ENCODE measurements around the gene NR4A1. TPM values are rescaled to one million over a fixed set of nuclear protein-coding genes. Genes with fewer than 3 reads are reported as not detected.

NR4A1 gene
- total and polyA plus RNA-seq, 7 donors: 31.2 to 276 (median 65.9) TPM

DNA sequence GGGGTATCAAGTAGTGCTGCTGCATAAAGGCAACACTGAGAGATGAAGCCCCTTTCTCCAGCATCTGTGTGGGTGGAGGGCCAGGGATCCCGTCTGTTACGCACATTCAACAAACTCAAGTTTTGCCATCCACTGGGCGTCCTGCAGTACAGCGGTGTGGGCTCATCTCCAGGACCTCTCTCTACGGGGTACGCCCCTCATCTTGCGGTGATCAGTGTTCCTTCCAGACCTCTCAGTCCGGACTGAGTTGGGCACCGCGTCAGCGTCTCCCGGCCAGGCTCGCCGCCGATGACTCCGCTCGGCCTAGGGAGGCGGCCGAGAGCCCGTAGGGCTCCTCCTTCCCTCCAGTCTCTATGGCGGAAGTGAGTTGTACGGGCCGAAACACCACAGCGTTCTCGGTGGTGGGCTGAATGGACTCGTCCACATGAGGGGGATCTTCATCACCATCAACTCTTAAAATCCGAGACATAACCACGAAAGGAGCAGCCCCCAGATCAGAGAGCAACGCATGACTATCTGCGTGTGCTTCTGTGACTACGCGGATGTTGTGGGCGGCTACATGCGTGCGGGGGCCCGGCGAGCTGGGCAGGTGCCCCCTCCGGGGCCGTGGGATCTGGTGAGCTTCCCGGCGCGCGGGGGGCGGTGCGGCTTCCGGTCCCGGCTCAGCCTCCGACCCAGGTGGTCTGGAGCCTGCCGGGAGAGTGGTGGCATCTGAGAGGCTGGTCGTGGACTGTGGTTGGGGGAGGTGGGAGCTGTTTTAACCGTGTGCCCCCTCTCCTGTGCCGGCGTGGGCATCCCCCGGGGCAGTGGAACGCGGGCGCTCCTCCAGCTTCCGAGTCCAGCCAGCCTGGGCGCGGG lies 18.3 kb downstream of the NR4A1 start, which contains the start of gene ATG101:
ATG101 (plus strand) TSS at position 652 of the 858 bp plus-strand sequence. CDS start 3,673 bp downstream, outside the sequence.
- no peaks in the 10 kb centered on the region for H3K9me3 ChIP-seq
- intact Hi-C loops (cut with DNase I): loop anchor here (1.0 to 2.0 kb wide), 2 partner anchors 37 to 44 kb away; no protein-coding TSS in a partner anchor
- H3K27ac ChIP-seq: peak within 1 kb of the TSS; percentile 87 to 92 (median 89)
- no peaks in the 10 kb centered on the region for H3K27me3 ChIP-seq
- TF ChIP-seq POLR2AphosphoS5 (IDR thresholded peaks at IDR 0.05): peak; percentile 72 to 93 (median 90)
- TF ChIP-seq EP300 (IDR thresholded peaks at IDR 0.05): peak in 1 of 4 donors; percentile 46
- TF ChIP-seq POLR2A (IDR thresholded peaks at IDR 0.05): peak; percentile 71 to 77
- TF ChIP-seq, protein P1, sequence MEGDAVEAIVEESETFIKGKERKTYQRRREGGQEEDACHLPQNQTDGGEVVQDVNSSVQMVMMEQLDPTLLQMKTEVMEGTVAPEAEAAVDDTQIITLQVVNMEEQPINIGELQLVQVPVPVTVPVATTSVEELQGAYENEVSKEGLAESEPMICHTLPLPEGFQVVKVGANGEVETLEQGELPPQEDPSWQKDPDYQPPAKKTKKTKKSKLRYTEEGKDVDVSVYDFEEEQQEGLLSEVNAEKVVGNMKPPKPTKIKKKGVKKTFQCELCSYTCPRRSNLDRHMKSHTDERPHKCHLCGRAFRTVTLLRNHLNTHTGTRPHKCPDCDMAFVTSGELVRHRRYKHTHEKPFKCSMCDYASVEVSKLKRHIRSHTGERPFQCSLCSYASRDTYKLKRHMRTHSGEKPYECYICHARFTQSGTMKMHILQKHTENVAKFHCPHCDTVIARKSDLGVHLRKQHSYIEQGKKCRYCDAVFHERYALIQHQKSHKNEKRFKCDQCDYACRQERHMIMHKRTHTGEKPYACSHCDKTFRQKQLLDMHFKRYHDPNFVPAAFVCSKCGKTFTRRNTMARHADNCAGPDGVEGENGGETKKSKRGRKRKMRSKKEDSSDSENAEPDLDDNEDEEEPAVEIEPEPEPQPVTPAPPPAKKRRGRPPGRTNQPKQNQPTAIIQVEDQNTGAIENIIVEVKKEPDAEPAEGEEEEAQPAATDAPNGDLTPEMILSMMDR (IDR thresholded peaks at IDR 0.05): peak; percentile 31 to 55 (median 42)
- H3K4me3 ChIP-seq: peak within 1 kb of the TSS; percentile 80 to 97 (median 88)
- H3K4me1 ChIP-seq: peaks cover 0 to 35% (median 18%) of the 10 kb centered on the region in 4 donors
- WGBS, 2 donors: 1% methylated on average over 60 of the region's 60 CpGs
- DNase-seq: peak; percentile 96
- H3K36me3 ChIP-seq: peaks cover 0 to 17% (median 12%) of the 10 kb centered on the region in 4 donors

DNA sequence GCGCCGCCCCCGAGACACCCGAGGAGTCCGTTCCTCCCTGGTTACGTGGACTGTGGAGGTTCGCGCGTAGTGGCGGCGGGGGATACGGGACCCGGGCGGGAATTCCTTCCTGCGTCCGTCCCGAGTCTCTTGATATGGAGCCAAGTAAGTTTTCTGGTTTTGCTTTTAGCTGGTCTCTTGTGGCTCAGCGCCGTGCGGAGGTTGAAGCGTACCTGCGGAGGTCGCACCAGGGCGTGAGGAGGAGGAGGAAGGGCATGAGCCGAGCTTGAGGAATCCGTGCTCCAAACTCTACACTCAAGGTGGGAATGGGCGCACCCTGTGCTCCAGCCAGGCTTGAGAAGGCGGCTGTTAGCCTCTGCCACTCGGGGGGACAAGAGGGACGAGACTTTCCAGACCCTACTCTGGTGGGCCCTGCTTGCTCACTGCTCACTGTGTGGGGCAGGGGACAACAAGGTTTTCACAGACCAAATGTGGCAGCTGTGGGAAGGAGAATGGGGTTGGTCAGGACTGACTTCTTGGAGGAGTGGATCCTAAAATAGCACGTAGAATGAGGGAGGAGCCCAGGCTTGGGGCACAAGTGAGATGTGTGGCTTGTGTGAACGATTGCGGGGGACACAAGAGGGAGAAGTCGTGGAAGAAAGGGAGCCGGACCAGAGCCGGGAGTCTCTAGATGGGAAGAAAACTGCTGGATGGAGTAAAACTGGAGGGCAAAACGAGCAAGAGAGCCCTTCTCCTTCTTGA lies 19.1 kb downstream of the NR4A1 start:
- 2 to 6% methylated on average over 37 of the region's 37 CpGs for whole genome bisulfite sequencing, 2 donors

DNA sequence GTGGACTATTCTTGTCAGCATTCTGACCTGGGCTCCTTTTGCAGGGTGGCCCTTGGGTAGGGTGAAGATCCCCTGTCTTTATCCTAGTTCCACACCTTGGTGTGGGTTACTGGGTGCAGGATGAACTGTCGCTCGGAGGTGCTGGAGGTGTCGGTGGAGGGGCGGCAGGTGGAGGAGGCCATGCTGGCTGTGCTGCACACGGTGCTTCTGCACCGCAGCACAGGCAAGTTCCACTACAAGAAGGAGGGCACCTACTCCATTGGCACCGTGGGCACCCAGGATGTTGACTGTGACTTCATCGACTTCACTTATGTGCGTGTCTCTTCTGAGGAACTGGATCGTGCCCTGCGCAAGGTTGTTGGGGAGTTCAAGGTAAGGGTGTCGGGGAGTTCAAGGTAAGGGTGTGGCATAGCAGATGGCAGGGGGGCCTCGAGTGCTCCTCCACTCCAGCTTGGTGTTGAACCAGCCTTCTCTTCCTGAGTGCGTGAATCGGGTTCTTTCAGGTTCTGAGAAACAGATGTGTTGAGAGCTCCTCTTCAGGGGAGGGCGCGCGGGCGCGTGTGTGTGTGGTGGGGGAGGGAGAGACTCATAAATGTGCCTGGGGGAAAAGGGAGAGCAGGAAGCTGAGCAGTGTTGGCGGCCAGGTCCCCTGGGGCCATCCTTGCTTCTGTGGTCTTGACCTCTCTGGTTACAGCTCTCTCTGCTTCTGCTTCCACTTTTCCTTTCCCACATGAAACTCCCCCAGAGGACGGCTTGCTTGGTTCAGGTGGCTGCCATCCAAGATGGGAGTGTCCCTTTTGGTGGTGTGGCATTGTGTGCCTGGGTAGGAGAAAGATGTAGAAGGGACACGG lies 22.5 kb downstream of the NR4A1 start:
- no peak overlapping the region for H3K27ac ChIP-seq
- H3K9me3 ChIP-seq: no peaks in the 10 kb centered on the region
- H3K36me3 ChIP-seq: peaks cover 0 to 55% (median 29%) of the 10 kb centered on the region in 4 donors
- WGBS, 2 donors: 65 to 77% methylated on average over 23 of the region's 23 CpGs
- intact Hi-C loops (cut with DNase I): no loop called here
- no peaks in the 10 kb centered on the region for H3K27me3 ChIP-seq
- no peak overlapping the region for H3K4me3 ChIP-seq
- TF ChIP-seq EP300 (IDR thresholded peaks at IDR 0.05) (no peak), POLR2AphosphoS5 (IDR thresholded peaks at IDR 0.05) (no peak), POLR2A (IDR thresholded peaks at IDR 0.05) (no peak)
- TF ChIP-seq, protein P1 (IDR thresholded peaks at IDR 0.05): no peak
- DNase-seq: no peak
- peaks cover 0 to 34% (median 18%) of the 10 kb centered on the region in 4 donors for H3K4me1 ChIP-seq

More for the DNA sequence above, 19.1 kb downstream of the NR4A1 start:
- peaks cover 0 to 34% (median 18%) of the 10 kb centered on the region in 4 donors for H3K4me1 ChIP-seq
- no peaks in the 10 kb centered on the region for H3K27me3 ChIP-seq
- TF ChIP-seq, protein P1 (IDR thresholded peaks at IDR 0.05): no peak
- no peak for TF ChIP-seq EP300 (IDR thresholded peaks at IDR 0.05)
- no peak for TF ChIP-seq POLR2A (IDR thresholded peaks at IDR 0.05)
- TF ChIP-seq POLR2AphosphoS5 (IDR thresholded peaks at IDR 0.05): no peak
- intact Hi-C loops (cut with DNase I): loop anchor here (1.0 kb wide), 1 partner anchor 45 kb away; no protein-coding TSS in a partner anchor
- H3K9me3 ChIP-seq: no peaks in the 10 kb centered on the region
- DNase-seq: no peak
- peak overlapping the region; percentile 87 to 92 (median 89) for H3K27ac ChIP-seq
- H3K4me3 ChIP-seq: peak overlapping the region; percentile 80 to 97 (median 88)
- H3K36me3 ChIP-seq: peaks cover 0 to 25% (median 16%) of the 10 kb centered on the region in 4 donors
